Ascending aorta (tissue), 2 donors: ENCODE data around the gene MAB21L4. TPM values are rescaled to one million over a fixed set of nuclear protein-coding genes. Genes with fewer than 3 reads are reported as not detected.

Experiments used
- DNase-seq, 2 donors: peaks; one replicate each; pipeline ENCODE4 v3.0.0-alpha.2; 2019; ENCODE audit warnings: low spot score in 2 of 2
- H3K27ac ChIP-seq, 2 donors: fragments of 200-600 bp; sonication (generic); one replicate each; pipeline ENCODE4 v1.5.1; 2016 to 2017; ENCODE audit warnings: mild to moderate bottlenecking in 1 of 2
- H3K27me3 ChIP-seq: fragments of 200-600 bp; sonication (generic); one replicate; pipeline ENCODE4 v1.5.1; 2017
- H3K36me3 ChIP-seq, 2 donors: fragments of 200-600 bp; sonication (generic); one replicate each; pipeline ENCODE4 v1.5.1; 2016
- H3K4me1 ChIP-seq, 2 donors: fragments of 200-600 bp; sonication (generic); one replicate each; pipeline ENCODE4 v1.5.1; 2016 to 2017; ENCODE audit warnings: mild to moderate bottlenecking in 1 of 2
- H3K4me3 ChIP-seq, 2 donors: fragments of 200-600 bp; sonication (generic); one replicate each; pipeline ENCODE4 v1.5.1; 2016 to 2017; ENCODE audit warnings: mild to moderate bottlenecking in 1 of 2
- H3K9me3 ChIP-seq, 2 donors: fragments of 200-600 bp; sonication (generic); one replicate each; pipeline ENCODE4 v1.5.1; 2016
- intact Hi-C: fragments of 100-400 bp; cut with DNase I; formaldehyde crosslinking; loops from one replicate; pipeline ENCODE4 v1.15.1; 2023
- total RNA-seq: library from RNA; depleted of rRNA; stranded (reverse); fragments of >200 nt; gene quantifications from one replicate; pipeline ENCODE4 v1.1.0, GENCODE V29; 2016
- TF ChIP-seq, protein P1 (sequence below), 3 experiments: fragments of 200-600 bp in 2 of 3; fragments of 450-650 bp in 1 of 3; sonication (generic) in 2 of 3; IDR thresholded peaks; one replicate each; pipeline ENCODE4 v1.5.1; 2016 to 2019; ENCODE audit warnings: antibody characterized with exemption in 3 of 3, mild to moderate bottlenecking in 1 of 3, moderate library complexity in 1 of 3

Gene MAB21L4
- total RNA-seq, 1 donor from 2014 or later: not detected

DNA sequence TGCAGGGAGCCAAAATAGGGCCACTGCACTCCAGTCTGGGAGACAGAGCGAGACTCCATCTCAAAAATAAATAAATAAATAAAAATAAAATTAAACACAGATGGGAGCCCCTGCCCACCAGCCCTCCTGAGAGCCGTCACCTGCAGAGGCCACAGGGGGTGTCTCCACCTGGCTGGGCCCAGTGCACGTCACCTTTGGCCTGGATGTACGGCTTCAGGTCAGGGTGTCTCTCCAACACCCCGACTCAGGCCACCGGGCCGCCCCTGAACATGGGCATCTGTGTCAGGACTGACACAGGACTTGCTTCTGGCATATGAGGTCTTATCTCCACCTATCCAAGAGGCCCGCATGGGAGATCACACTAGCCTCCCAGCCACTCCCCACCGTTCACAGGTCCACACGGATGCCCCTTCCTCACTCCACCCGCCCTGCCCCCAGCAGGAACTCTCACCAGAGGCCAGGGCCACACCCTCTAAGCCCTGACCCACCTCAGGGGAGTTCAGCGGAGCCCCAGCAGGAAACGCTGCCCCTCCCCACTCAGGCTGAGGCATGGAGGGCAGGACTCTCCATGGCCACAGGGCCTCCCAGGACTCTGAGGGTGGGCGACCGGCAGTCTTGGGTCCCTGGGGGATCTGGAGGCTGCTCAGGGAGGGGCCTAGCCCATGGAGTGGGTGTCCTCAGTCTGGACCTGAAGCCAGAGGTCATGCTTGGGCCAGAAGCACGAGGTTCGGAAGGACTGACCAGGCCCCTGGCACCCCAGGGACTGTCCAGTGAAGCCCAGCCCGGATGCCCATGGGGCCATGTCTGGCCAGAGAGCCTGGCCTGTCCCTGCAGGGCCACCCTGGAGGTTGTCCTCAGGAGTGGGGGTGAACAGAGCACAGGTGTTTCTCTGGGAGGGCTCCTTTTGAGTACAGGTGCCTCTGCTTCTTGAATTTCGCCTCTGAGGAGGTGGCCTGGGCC, 8.5 kb upstream of the MAB21L4 start:
- H3K27me3 ChIP-seq: no peaks in the 10 kb centered on the region
- intact Hi-C loops: no loop called here
- no peaks in the 10 kb centered on the region for H3K4me1 ChIP-seq
- DNase-seq: no peak
- no peaks in the 10 kb centered on the region for H3K36me3 ChIP-seq
- H3K27ac ChIP-seq: no peak overlapping the region
- no peak overlapping the region for H3K4me3 ChIP-seq
- no peaks in the 10 kb centered on the region for H3K9me3 ChIP-seq
- TF ChIP-seq, protein P1, sequence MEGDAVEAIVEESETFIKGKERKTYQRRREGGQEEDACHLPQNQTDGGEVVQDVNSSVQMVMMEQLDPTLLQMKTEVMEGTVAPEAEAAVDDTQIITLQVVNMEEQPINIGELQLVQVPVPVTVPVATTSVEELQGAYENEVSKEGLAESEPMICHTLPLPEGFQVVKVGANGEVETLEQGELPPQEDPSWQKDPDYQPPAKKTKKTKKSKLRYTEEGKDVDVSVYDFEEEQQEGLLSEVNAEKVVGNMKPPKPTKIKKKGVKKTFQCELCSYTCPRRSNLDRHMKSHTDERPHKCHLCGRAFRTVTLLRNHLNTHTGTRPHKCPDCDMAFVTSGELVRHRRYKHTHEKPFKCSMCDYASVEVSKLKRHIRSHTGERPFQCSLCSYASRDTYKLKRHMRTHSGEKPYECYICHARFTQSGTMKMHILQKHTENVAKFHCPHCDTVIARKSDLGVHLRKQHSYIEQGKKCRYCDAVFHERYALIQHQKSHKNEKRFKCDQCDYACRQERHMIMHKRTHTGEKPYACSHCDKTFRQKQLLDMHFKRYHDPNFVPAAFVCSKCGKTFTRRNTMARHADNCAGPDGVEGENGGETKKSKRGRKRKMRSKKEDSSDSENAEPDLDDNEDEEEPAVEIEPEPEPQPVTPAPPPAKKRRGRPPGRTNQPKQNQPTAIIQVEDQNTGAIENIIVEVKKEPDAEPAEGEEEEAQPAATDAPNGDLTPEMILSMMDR (IDR thresholded peaks at IDR 0.05): no peak

DNA sequence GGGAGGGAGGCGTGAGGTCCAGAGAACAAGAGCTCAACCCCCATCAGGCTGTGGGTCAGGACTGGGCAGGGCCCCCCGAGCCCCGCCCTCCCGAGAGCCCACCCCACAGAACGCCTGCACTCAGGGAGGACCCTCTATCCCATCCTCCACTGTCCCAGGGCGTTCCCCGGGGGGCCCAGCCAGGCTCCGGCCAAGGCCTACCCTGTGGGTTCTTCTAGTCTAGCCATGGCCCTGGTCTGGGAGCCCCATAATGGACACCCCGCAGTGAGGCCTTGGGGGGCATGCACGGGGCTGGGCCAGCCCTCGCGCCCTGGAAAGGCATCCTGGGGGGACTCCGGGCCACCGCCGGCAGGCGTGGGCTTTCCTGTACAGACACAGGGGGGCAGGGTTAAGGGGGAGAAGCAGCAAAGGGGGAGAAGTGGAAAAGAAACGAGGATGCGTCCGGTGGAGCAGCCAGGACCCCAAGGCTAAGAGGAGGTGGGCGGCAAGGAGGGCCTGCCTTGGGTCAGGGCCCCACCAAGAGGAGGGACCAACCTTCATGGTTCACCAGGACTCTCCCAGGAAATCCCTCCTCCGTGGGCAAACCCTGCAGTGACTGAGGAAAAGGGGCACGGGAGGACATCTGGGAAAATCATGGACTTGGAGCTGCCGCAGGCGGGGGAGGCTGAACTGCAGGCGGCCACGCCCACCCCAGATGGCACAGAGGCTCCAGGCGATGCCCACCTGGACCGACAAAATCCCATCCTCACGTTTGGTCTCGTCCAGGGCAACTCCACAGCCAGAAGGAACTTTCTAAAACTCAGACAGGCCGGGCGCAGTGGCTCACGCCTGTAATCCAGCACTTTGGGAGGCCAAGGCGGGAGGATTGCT, 7.5 kb upstream of the MAB21L4 start:
- no peak for DNase-seq
- no peak overlapping the region for H3K27ac ChIP-seq
- TF ChIP-seq, protein P1 (IDR thresholded peaks at IDR 0.05): no peak
- no peaks in the 10 kb centered on the region for H3K27me3 ChIP-seq
- no peaks in the 10 kb centered on the region for H3K9me3 ChIP-seq
- no peaks in the 10 kb centered on the region for H3K36me3 ChIP-seq
- H3K4me3 ChIP-seq: no peak overlapping the region
- intact Hi-C loops: no loop called here
- no peaks in the 10 kb centered on the region for H3K4me1 ChIP-seq

DNA sequence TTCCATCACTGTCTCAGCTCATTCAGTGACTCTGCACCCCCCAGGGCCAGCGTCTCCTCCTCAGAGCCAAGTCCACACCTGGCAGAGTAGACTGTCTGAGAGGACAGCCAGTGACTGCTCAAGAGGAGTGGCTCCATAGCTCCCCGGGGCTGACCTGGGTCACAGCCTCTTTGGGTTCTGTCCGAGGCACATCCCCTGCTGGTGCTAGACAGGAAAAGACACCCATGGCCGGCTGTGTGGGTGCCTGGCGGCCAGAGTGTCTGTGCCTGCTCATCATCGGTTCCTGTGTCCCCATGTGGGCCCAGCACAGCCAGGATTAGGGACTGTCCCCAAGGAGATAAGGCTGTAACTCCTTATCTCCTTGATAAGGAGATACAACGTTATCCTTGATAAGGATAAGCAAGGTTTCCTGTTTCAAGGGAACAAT, 6.7 kb upstream of the MAB21L4 start:
- H3K4me1 ChIP-seq: no peaks in the 10 kb centered on the region
- intact Hi-C loops: no loop called here

DNA sequence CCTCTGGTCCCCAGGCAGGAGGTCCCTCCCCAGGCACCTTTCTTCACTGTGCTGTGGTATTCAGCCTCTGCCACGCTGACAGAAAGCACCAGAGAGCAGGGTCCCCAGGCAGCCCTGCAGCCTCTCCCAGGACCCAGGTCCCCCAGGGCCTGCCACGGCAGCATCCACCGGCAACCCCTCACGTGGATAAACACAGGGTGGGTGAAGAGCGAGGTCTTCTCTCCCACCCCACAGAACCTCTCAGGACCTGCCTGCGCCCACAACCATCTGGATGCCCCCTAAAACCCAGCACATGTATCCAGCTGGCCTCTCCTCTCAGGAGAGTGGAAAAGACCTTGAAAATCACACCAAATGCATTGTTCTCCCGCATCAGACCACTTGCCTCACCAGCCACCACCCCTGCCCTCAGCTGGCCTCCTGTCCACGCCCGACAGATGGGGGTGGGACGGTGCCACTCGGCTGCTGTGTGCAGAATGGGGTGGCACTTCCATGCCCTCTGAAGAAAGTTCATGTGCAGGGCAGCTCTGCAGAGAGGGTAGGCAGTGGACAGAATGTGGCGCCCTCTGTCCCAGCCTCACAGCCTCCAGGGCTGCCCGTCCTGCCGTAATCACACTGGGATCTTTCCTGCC, 6.1 kb upstream of the MAB21L4 start:
- TF ChIP-seq, protein P1 (IDR thresholded peaks at IDR 0.05): no peak
- Histone ChIP-seq H3K9me3 (no peaks in the 10 kb centered on the region), H3K27ac (no peak overlapping the region), H3K4me3 (no peak overlapping the region), H3K4me1 (no peaks in the 10 kb centered on the region), H3K36me3 (no peaks in the 10 kb centered on the region), H3K27me3 (no peaks in the 10 kb centered on the region)
- intact Hi-C loops: no loop called here
- DNase-seq: no peak

More for the DNA sequence above, 6.7 kb upstream of the MAB21L4 start:
- Histone ChIP-seq H3K9me3 (no peaks in the 10 kb centered on the region), H3K27ac (no peak overlapping the region), H3K36me3 (no peaks in the 10 kb centered on the region), H3K27me3 (no peaks in the 10 kb centered on the region), H3K4me3 (no peak overlapping the region)
- DNase-seq: no peak
- TF ChIP-seq, protein P1 (IDR thresholded peaks at IDR 0.05): no peak

DNA sequence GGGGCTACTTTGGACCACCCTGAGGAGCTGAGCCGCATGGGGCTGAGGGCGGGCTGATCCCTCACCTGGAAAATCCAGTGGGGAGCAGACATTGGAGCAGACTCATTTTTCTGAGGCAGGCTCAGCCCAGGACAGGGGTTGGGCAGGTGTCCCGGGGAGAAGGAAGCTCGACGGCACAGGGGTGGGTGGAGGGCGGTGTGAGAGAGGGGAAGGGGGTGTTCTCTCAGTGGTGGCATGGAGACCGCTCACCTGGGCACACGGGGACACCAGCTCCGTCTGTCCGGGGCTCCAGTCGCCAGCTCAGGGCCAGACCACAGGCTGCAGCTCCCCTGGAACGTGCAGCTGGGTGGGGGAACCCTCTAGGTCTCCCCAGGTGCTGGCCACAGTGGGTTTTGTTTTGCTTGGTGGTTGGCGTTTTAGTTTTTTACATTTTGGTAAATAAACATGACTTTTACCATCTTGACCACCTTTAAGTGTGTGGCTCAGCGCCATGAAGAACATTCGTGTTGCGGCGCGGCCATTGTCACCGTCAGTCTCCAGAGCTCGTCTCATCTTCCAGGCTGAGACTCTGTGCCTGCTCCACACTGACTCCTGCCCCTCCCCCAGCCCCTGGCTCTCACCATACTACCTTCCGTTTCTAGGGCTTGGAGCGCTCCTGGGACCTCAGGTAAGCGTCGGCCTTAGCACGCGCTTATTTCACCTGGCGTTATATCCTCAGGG, 4.3 kb upstream of the MAB21L4 start:
- no peaks in the 10 kb centered on the region for H3K9me3 ChIP-seq
- H3K4me3 ChIP-seq: no peak overlapping the region
- TF ChIP-seq, protein P1 (IDR thresholded peaks at IDR 0.05): no peak
- DNase-seq: no peak
- no peak overlapping the region for H3K27ac ChIP-seq
- intact Hi-C loops: no loop called here
- no peaks in the 10 kb centered on the region for H3K36me3 ChIP-seq
- no peaks in the 10 kb centered on the region for H3K27me3 ChIP-seq
- H3K4me1 ChIP-seq: no peaks in the 10 kb centered on the region
